ENCODE measurements around the gene ZMYM2. TPM values are rescaled to one million over a fixed set of nuclear protein-coding genes. Genes with fewer than 3 reads are reported as not detected.

Gene ZMYM2
- total RNA-seq, 1 experiment from 2014 or later, result 159 TPM

GRCh38 chr13:19960653-19960976 lies 2.1 kb downstream of the ZMYM2 start:
- Mint-ChIP-seq H3K27me3 (ENCODE audit: low read depth) (no peaks in the 10 kb centered on the region; the same call in 1 of the 2 replicates), H3K4me1 (peaks cover 30% of the 10 kb centered on the region), H3K27ac (no peak overlapping the region), H3K4me3 (peak overlapping the region; percentile 96), H3K36me3 (peaks cover 40% of the 10 kb centered on the region), H3K9me3 (peaks cover 6% of the 10 kb centered on the region; the same call in 1 of the 2 replicates)
- DNase-seq (ENCODE audit: low spot score), result no peak
- TF ChIP-seq NFATC4 (CRISPR knock-in tag; IDR thresholded peaks at IDR 0.05) (no peak), TP53 (CRISPR knock-in tag; IDR thresholded peaks at IDR 0.05) (no peak), MAX (CRISPR knock-in tag; IDR thresholded peaks at IDR 0.05) (no peak), GTF2I (CRISPR knock-in tag; conservative IDR thresholded peaks at IDR 0.05) (no peak)
- TF ChIP-seq, protein P1, sequence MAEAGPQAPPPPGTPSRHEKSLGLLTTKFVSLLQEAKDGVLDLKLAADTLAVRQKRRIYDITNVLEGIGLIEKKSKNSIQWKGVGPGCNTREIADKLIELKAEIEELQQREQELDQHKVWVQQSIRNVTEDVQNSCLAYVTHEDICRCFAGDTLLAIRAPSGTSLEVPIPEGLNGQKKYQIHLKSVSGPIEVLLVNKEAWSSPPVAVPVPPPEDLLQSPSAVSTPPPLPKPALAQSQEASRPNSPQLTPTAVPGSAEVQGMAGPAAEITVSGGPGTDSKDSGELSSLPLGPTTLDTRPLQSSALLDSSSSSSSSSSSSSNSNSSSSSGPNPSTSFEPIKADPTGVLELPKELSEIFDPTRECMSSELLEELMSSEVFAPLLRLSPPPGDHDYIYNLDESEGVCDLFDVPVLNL (CRISPR knock-in tag; IDR thresholded peaks at IDR 0.05; ENCODE audit: borderline replicate concordance, low read depth), result no peak
- CTCF ChIA-PET, result interaction anchor here (0.9 to 1.1 kb wide), 7 partner anchors 9 to 96 kb away, joined by 3 to 13 read pairs (median 5); no protein-coding TSS in a partner anchor
- ATAC-seq, result no peak
- POLR2A ChIA-PET, result no interaction called here

DNA sequence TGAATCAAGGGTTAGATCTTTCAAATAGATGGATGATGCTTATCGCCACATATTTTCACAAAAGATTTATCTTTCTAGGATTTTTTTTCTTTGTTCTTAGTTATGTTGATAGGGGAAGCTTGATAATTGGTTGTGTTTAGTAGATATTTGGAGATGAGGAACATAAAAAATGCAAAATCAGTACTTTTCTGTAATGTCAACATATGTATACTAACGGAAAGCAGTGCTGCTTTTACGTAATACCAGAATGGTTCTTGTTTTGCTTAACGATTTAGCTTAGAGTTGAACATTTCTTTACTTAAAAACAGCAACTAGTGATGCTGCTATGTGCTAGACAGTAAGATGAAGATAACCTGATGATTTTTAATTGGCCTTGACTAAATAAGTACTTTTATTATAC lies 3.0 kb downstream of the ZMYM2 start:
- peaks cover 40% of the 10 kb centered on the region for H3K36me3 Mint-ChIP-seq
- no peaks in the 10 kb centered on the region for H3K9me3 Mint-ChIP-seq
- CTCF ChIA-PET, result interaction anchor here (0.6 to 1.1 kb wide), 2 partner anchors 19 to 166 kb away, joined by 4 read pairs; no protein-coding TSS in a partner anchor

More for the DNA sequence above, 3.0 kb downstream of the ZMYM2 start:
- DNase-seq (ENCODE audit: low spot score), result no peak
- Mint-ChIP-seq H3K4me1 (peaks cover 30% of the 10 kb centered on the region), H3K27me3 (ENCODE audit: low read depth) (no peaks in the 10 kb centered on the region), H3K27ac (peak overlapping the region; percentile 1; the same call in 1 of the 2 replicates), H3K4me3 (peak overlapping the region; percentile 96)
- TF ChIP-seq KAT7 (CRISPR knock-in tag; IDR thresholded peaks at IDR 0.05; ENCODE audit: borderline replicate concordance), result no peak
- TF ChIP-seq CBFB (CRISPR knock-in tag; IDR thresholded peaks at IDR 0.05; ENCODE audit: low read depth), result no peak
- TF ChIP-seq TCF7 (CRISPR knock-in tag; IDR thresholded peaks at IDR 0.05; ENCODE audit: low read depth), result no peak
- TF ChIP-seq, protein P2, sequence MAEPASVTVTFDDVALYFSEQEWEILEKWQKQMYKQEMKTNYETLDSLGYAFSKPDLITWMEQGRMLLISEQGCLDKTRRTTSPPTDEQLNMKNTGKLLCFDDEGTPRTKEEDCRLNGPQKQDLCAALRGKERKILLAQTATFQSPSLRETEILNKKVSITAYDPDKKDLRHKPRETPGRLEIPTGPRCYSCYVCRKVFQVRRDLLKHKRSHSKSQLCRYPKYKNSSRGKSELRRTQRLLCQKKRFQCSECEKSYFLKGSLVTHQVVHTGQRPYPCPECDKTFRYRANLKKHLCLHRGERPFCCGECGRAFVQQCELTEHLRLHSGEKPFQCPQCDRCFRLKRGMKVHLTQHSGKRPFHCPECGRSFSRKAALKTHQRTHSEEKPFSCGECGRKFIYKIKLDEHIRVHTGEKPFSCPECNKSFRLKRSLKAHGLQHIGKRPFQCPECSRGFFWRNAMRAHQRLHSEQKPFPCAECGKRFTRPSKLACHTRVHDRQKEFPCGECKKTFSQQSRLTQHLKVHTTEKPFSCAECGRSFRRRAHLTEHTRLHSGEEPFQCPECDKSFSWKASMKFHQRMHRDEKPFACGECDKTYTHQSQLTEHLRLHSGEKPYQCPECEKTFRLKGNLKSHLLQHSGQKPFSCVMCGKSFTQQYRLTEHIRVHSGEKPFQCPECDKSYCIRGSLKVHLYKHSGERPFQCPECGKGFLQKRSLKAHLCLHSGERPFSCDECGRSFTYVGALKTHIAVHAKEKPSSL (CRISPR knock-in tag; conservative IDR thresholded peaks at IDR 0.05), result no peak
- TF ChIP-seq, protein P3, sequence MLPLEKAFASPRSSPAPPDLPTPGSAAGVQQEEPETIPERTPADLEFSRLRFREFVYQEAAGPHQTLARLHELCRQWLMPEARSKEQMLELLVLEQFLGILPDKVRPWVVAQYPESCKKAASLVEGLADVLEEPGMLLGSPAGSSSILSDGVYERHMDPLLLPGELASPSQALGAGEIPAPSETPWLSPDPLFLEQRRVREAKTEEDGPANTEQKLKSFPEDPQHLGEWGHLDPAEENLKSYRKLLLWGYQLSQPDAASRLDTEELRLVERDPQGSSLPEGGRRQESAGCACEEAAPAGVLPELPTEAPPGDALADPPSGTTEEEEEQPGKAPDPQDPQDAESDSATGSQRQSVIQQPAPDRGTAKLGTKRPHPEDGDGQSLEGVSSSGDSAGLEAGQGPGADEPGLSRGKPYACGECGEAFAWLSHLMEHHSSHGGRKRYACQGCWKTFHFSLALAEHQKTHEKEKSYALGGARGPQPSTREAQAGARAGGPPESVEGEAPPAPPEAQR (CRISPR knock-in tag; IDR thresholded peaks at IDR 0.05), result no peak
- TF ChIP-seq NFE2L1 (CRISPR knock-in tag; IDR thresholded peaks at IDR 0.05), result no peak
- no peak for TF ChIP-seq NFATC4 (CRISPR knock-in tag; IDR thresholded peaks at IDR 0.05)
- TF ChIP-seq JAZF1 (CRISPR knock-in tag; IDR thresholded peaks at IDR 0.05), result no peak
- TF ChIP-seq JUN (CRISPR knock-in tag; IDR thresholded peaks at IDR 0.05), result no peak
- TF ChIP-seq TEAD4 (CRISPR knock-in tag; IDR thresholded peaks at IDR 0.05), result no peak
- no peak for TF ChIP-seq GABPB1 (CRISPR knock-in tag; IDR thresholded peaks at IDR 0.05)
- no peak for TF ChIP-seq FOXP1 (CRISPR knock-in tag; IDR thresholded peaks at IDR 0.05; ENCODE audit: borderline replicate concordance)
- no peak for TF ChIP-seq ZNF416 (CRISPR knock-in tag; IDR thresholded peaks at IDR 0.05)
- TF ChIP-seq, protein P4, sequence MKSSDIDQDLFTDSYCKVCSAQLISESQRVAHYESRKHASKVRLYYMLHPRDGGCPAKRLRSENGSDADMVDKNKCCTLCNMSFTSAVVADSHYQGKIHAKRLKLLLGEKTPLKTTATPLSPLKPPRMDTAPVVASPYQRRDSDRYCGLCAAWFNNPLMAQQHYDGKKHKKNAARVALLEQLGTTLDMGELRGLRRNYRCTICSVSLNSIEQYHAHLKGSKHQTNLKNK (CRISPR knock-in tag; IDR thresholded peaks at IDR 0.05), result no peak
- TF ChIP-seq, protein P5, sequence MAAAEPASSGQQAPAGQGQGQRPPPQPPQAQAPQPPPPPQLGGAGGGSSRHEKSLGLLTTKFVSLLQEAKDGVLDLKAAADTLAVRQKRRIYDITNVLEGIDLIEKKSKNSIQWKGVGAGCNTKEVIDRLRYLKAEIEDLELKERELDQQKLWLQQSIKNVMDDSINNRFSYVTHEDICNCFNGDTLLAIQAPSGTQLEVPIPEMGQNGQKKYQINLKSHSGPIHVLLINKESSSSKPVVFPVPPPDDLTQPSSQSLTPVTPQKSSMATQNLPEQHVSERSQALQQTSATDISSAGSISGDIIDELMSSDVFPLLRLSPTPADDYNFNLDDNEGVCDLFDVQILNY (CRISPR knock-in tag; IDR thresholded peaks at IDR 0.05), result no peak
- TF ChIP-seq GRHL2 (CRISPR knock-in tag; IDR thresholded peaks at IDR 0.05; ENCODE audit: insufficient replicate concordance, severe bottlenecking), result no peak
- TF ChIP-seq ARID4B (CRISPR knock-in tag; IDR thresholded peaks at IDR 0.05; ENCODE audit: borderline replicate concordance), result no peak
- ATAC-seq, result no peak
- POLR2A ChIA-PET, result no interaction called here
